LNCAP (cell line): Measurements from ENCODE around the gene NNT.

ENCODE experiments used
- CTCF ChIP-seq: fragments of 450-650 bp; IDR thresholded peaks from 2 replicates; pipeline ENCODE4 v1.5.1; 2017; ENCODE audit warnings: mild to moderate bottlenecking

NNT gene

GRCh38 chr5:43636076-43636475 is 33.1 kb downstream of the NNT start:
- no peak for TF ChIP-seq CTCF

- TF ChIP-seq CTCF = no peak
Observed at GRCh38 chr5:43637416-43637815, 34.4 kb downstream of the NNT start.

GRCh38 chr5:43638107-43638506 is 35.1 kb downstream of the NNT start:
- no peak for TF ChIP-seq CTCF

GRCh38 chr5:43638546-43638945 is 35.6 kb downstream of the NNT start:
- no peak for TF ChIP-seq CTCF

GRCh38 chr5:43639566-43639965 is 36.6 kb downstream of the NNT start:
- no peak for TF ChIP-seq CTCF

GRCh38 chr5:43642428-43642827 is 39.4 kb downstream of the NNT start:
- TF ChIP-seq CTCF = no peak

- no peak for TF ChIP-seq CTCF
Observed at GRCh38 chr5:43643327-43643726, 40.3 kb downstream of the NNT start.

GRCh38 chr5:43643750-43644149 is 40.8 kb downstream of the NNT start:
- no peak for TF ChIP-seq CTCF
